ENCODE results near the gene CARD19.
A peak's percentile ranks its signal among the peaks of the same experiment; 100 is the strongest.

The CARD19 gene

DNA sequence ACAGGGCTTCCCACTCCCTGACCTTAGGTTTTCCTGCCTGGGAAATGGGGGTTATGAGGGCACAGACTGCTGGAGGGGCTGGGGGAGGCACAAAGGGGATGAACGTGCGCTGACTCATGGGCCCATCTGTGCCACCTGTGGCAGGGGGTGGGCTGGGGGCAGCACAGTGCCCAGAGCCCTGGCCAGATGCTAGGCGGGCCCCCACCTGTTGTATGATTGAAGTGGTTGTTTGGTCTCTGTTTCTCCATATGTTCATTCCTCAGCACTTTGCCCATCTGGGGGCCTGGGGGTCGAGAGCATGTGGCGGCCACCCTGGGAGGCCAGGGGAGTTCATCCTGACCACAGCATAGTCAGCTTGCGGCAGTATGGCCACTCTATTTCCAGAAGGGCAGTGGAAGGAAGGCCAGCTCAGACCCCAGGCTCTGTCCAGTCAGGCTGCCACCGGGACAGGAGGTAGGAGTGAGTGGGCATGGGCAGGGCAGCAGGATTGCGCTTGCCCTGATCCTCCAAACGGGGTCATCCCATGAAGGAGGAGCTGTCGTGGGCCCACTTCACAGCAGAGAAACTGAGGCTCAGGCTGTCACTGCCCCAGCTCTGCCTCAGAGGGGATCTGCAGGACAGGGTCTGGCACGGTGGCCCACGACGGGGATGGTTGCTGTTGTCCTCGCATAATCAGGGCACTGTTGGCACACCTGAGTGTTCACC is 38.9 kb downstream of the CARD19 start:
- Histone ChIP-seq H4K91ac (ENCODE audit: low read depth, low read length, poor library complexity) (no peak overlapping the region), H3K9me3 (replicated peaks in 1 of 2; ENCODE audit: control insufficient read depth in 2 of 2, insufficient read depth in 1 of 2, low read depth in 1 of 2, low read length in 2 of 2) (peaks cover 0 to 3% of the 10 kb centered on the region in 2 donors), H2AK5ac (ENCODE audit: low read depth, low read length) (peak overlapping the region; percentile 73), H2AFZ (ENCODE audit: low read length) (peak overlapping the region; percentile 98), H2BK15ac (ENCODE audit: low read length) (peak overlapping the region; percentile 46), H3K4ac (ENCODE audit: low read length) (peak overlapping the region; percentile 5), H4K8ac (ENCODE audit: low read depth, low read length) (no peak overlapping the region), H2BK5ac (ENCODE audit: low read length) (peak overlapping the region; percentile 75), H2BK120ac (ENCODE audit: low read depth, low read length) (no peak overlapping the region), H3K36me3 (replicated peaks in 1 of 2; ENCODE audit: control insufficient read depth in 2 of 2, insufficient read depth in 2 of 2, low read length in 2 of 2) (no peaks in the 10 kb centered on the region), H3K27ac (replicated peaks; ENCODE audit: low read length) (no peak overlapping the region), H2BK12ac (ENCODE audit: low read length) (peak overlapping the region; percentile 33), H3K18ac (ENCODE audit: low read length) (peak overlapping the region; percentile 90), H3K9ac (ENCODE audit: low read depth, low read length, poor library complexity) (peak overlapping the region; percentile 95), H3K4me2 (ENCODE audit: insufficient read depth, low read length, poor library complexity, severe bottlenecking) (peak overlapping the region; percentile 93), H3K79me1 (ENCODE audit: low read depth, low read length) (peaks cover 7% of the 10 kb centered on the region), H3K27me3 (ENCODE audit: control insufficient read depth in 3 of 3, insufficient read depth in 3 of 3, low read depth in 1 of 3, low read length in 3 of 3) (peaks cover 0 to 8% (median 8%) of the 10 kb centered on the region in 3 experiments), H3K14ac (ENCODE audit: low read length) (no peak overlapping the region), H3K4me3 (ENCODE audit: low read length in 2 of 2) (peak overlapping the region; percentile 73 to 80), H3K4me1 (ENCODE audit: control insufficient read depth in 2 of 2, insufficient read depth in 1 of 2, low read depth in 1 of 2, low read length in 2 of 2) (peaks cover 13 to 17% of the 10 kb centered on the region in 2 donors), H3K23ac (ENCODE audit: low read depth, low read length, poor library complexity) (peak overlapping the region; percentile 62)
- WGBS, 2 donors (ENCODE audit: extremely low coverage in 2 of 2, insufficient read length in 2 of 2, insufficient replicate concordance in 1 of 2), result no CpG with 5 or more reads among the region's 14 CpGs
- no peak for DNase-seq (ENCODE audit: low spot score)

DNA sequence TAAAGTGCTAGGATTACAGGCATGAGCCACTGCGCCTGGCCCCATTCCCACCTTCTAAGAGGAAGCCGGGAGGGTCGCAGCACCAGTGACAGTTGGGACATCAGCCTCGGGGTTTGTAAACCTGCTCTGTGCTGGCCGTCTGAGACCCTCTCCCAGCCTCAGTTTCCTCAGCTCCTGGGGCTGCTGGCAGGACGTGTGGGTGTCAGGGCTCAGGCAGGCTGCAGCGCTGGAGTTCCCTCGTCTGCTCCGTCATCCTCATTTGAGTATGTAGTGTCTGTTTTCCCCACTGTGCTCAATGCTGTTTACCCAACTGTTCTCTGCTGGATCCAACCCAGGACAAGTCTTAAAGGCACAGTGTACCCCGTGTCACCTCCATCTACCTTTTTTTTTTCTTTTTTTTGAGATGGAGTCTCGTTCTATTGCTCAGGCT is 40.0 kb downstream of the CARD19 start:
- DNase-seq (ENCODE audit: low spot score), result no peak
- Histone ChIP-seq H3K4me2 (ENCODE audit: insufficient read depth, low read length, poor library complexity, severe bottlenecking) (no peak overlapping the region), H2AK5ac (ENCODE audit: low read depth, low read length) (no peak overlapping the region), H2BK120ac (ENCODE audit: low read depth, low read length) (no peak overlapping the region), H2BK15ac (ENCODE audit: low read length) (no peak overlapping the region), H3K9me3 (replicated peaks in 1 of 2; ENCODE audit: control insufficient read depth in 2 of 2, insufficient read depth in 1 of 2, low read depth in 1 of 2, low read length in 2 of 2) (peaks cover 0 to 3% of the 10 kb centered on the region in 2 donors), H3K4me3 (ENCODE audit: low read length in 2 of 2) (no peak overlapping the region), H2BK5ac (ENCODE audit: low read length) (no peak overlapping the region), H3K18ac (ENCODE audit: low read length) (peak overlapping the region; percentile 83), H3K4me1 (ENCODE audit: control insufficient read depth in 2 of 2, insufficient read depth in 1 of 2, low read depth in 1 of 2, low read length in 2 of 2) (peaks cover 13 to 17% of the 10 kb centered on the region in 2 donors), H3K23ac (ENCODE audit: low read depth, low read length, poor library complexity) (no peak overlapping the region), H3K9ac (ENCODE audit: low read depth, low read length, poor library complexity) (no peak overlapping the region), H3K79me1 (ENCODE audit: low read depth, low read length) (peaks cover 7% of the 10 kb centered on the region), H2BK12ac (ENCODE audit: low read length) (no peak overlapping the region), H3K4ac (ENCODE audit: low read length) (no peak overlapping the region), H2AFZ (ENCODE audit: low read length) (peak overlapping the region; percentile 17), H4K8ac (ENCODE audit: low read depth, low read length) (no peak overlapping the region), H3K27ac (replicated peaks; ENCODE audit: low read length) (no peak overlapping the region), H3K36me3 (replicated peaks in 1 of 2; ENCODE audit: control insufficient read depth in 2 of 2, insufficient read depth in 2 of 2, low read length in 2 of 2) (no peaks in the 10 kb centered on the region), H3K27me3 (ENCODE audit: control insufficient read depth in 3 of 3, insufficient read depth in 3 of 3, low read depth in 1 of 3, low read length in 3 of 3) (peaks cover 0 to 8% (median 8%) of the 10 kb centered on the region in 3 experiments), H3K14ac (ENCODE audit: low read length) (no peak overlapping the region), H4K91ac (ENCODE audit: low read depth, low read length, poor library complexity) (no peak overlapping the region)
- no CpG with 5 or more reads among the region's 11 CpGs for WGBS, 2 donors (ENCODE audit: extremely low coverage in 2 of 2, insufficient read length in 2 of 2, insufficient replicate concordance in 1 of 2)

DNA sequence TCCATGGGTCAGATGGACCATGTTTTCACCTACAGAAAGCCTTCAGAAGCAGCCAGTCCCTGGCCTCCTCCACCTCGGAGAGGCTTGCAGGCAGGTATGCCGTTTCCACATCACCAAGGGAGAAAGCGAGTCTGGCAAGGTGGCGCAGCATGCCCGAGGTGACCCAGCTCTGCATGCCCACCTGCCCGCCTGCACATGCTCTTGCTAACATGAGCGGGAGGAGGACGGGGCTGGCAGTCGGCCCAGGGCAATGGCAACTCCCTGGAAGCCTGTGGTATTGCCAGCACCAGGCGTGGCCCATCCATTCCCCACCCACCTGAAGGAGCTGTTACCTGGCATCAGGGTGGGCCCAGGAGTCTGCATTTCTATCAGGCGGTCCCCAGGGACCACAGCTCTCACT is 41.3 kb downstream of the CARD19 start:
- peaks cover 13 to 14% of the 10 kb centered on the region in 2 donors for H3K4me1 ChIP-seq (ENCODE audit: control insufficient read depth in 2 of 2, insufficient read depth in 1 of 2, low read depth in 1 of 2, low read length in 2 of 2)
- H2BK12ac ChIP-seq (ENCODE audit: low read length), result no peak overlapping the region
- no peak overlapping the region for H2BK15ac ChIP-seq (ENCODE audit: low read length)
- peak overlapping the region; percentile 24 for H3K18ac ChIP-seq (ENCODE audit: low read length)
- H3K4me3 ChIP-seq (ENCODE audit: low read length in 2 of 2), result no peak overlapping the region
- no peak overlapping the region for H2BK5ac ChIP-seq (ENCODE audit: low read length)
- H2BK120ac ChIP-seq (ENCODE audit: low read depth, low read length), result no peak overlapping the region
- peak overlapping the region; percentile 1 for H3K23ac ChIP-seq (ENCODE audit: low read depth, low read length, poor library complexity)
- no peak overlapping the region for H4K8ac ChIP-seq (ENCODE audit: low read depth, low read length)
- no peak for DNase-seq (ENCODE audit: low spot score)
- H3K27ac ChIP-seq (replicated peaks; ENCODE audit: low read length), result no peak overlapping the region
- no peak overlapping the region for H4K91ac ChIP-seq (ENCODE audit: low read depth, low read length, poor library complexity)
- no peak overlapping the region for H3K4me2 ChIP-seq (ENCODE audit: insufficient read depth, low read length, poor library complexity, severe bottlenecking)
- H3K9me3 ChIP-seq (replicated peaks in 1 of 2; ENCODE audit: control insufficient read depth in 2 of 2, insufficient read depth in 1 of 2, low read depth in 1 of 2, low read length in 2 of 2), result peaks cover 0 to 3% of the 10 kb centered on the region in 2 donors
- H3K14ac ChIP-seq (ENCODE audit: low read length), result peak overlapping the region; percentile 67
- peak overlapping the region; percentile 47 for H2AK5ac ChIP-seq (ENCODE audit: low read depth, low read length)
- H3K27me3 ChIP-seq (ENCODE audit: control insufficient read depth in 3 of 3, insufficient read depth in 3 of 3, low read depth in 1 of 3, low read length in 3 of 3), result peaks cover 0 to 8% (median 8%) of the 10 kb centered on the region in 3 experiments
- no peaks in the 10 kb centered on the region for H3K36me3 ChIP-seq (replicated peaks in 1 of 2; ENCODE audit: control insufficient read depth in 2 of 2, insufficient read depth in 2 of 2, low read length in 2 of 2)
- H2AFZ ChIP-seq (ENCODE audit: low read length), result no peak overlapping the region
- no peak overlapping the region for H3K4ac ChIP-seq (ENCODE audit: low read length)
- H3K79me1 ChIP-seq (ENCODE audit: low read depth, low read length), result no peaks in the 10 kb centered on the region
- no CpG with 5 or more reads among the region's 11 CpGs for WGBS, 2 donors (ENCODE audit: extremely low coverage in 2 of 2, insufficient read length in 2 of 2, insufficient replicate concordance in 1 of 2)
- no peak overlapping the region for H3K9ac ChIP-seq (ENCODE audit: low read depth, low read length, poor library complexity)

- Histone ChIP-seq H2BK5ac (ENCODE audit: low read length) (no peak overlapping the region), H3K4me1 (ENCODE audit: control insufficient read depth in 2 of 2, insufficient read depth in 1 of 2, low read depth in 1 of 2, low read length in 2 of 2) (peaks cover 6 to 7% of the 10 kb centered on the region in 2 donors), H4K91ac (ENCODE audit: low read depth, low read length, poor library complexity) (no peak overlapping the region), H3K4me3 (ENCODE audit: low read length in 2 of 2) (no peak overlapping the region), H3K4me2 (ENCODE audit: insufficient read depth, low read length, poor library complexity, severe bottlenecking) (no peak overlapping the region), H3K79me1 (ENCODE audit: low read depth, low read length) (no peaks in the 10 kb centered on the region), H3K18ac (ENCODE audit: low read length) (peak overlapping the region; percentile 69), H2BK15ac (ENCODE audit: low read length) (no peak overlapping the region), H3K9me3 (replicated peaks in 1 of 2; ENCODE audit: control insufficient read depth in 2 of 2, insufficient read depth in 1 of 2, low read depth in 1 of 2, low read length in 2 of 2) (peaks cover 0 to 3% of the 10 kb centered on the region in 2 donors), H3K14ac (ENCODE audit: low read length) (peak overlapping the region; percentile 67), H3K23ac (ENCODE audit: low read depth, low read length, poor library complexity) (no peak overlapping the region), H3K27me3 (ENCODE audit: control insufficient read depth in 3 of 3, insufficient read depth in 3 of 3, low read depth in 1 of 3, low read length in 3 of 3) (peaks cover 0 to 11% (median 8%) of the 10 kb centered on the region in 3 experiments), H3K36me3 (replicated peaks in 1 of 2; ENCODE audit: control insufficient read depth in 2 of 2, insufficient read depth in 2 of 2, low read length in 2 of 2) (no peaks in the 10 kb centered on the region), H2BK120ac (ENCODE audit: low read depth, low read length) (no peak overlapping the region), H2AK5ac (ENCODE audit: low read depth, low read length) (peak overlapping the region; percentile 47), H3K4ac (ENCODE audit: low read length) (peak overlapping the region; percentile 91), H3K27ac (replicated peaks; ENCODE audit: low read length) (no peak overlapping the region), H2AFZ (ENCODE audit: low read length) (no peak overlapping the region), H3K9ac (ENCODE audit: low read depth, low read length, poor library complexity) (no peak overlapping the region), H2BK12ac (ENCODE audit: low read length) (no peak overlapping the region), H4K8ac (ENCODE audit: low read depth, low read length) (no peak overlapping the region)
- WGBS, 2 donors (ENCODE audit: extremely low coverage in 2 of 2, insufficient read length in 2 of 2, insufficient replicate concordance in 1 of 2), result no CpG with 5 or more reads among the region's 7 CpGs
- no peak for DNase-seq (ENCODE audit: low spot score)
Measured at GRCh38 chr9:93138171-93138764, 42.3 kb downstream of the CARD19 start.
